Measurements from ENCODE around the gene SORL1.

Gene SORL1

GRCh38 chr11:121489823-121490222, 37.7 kb downstream of the SORL1 start:
- Histone ChIP-seq H3K27me3 (ENCODE audit: insufficient read depth, low read depth) (no peaks in the 10 kb centered on the region), H3K4me2 (no peak overlapping the region), H3K36me3 (ENCODE audit: insufficient read depth) (no peaks in the 10 kb centered on the region), H3K4me1 (ENCODE audit: low read depth, poor library complexity, severe bottlenecking) (no peaks in the 10 kb centered on the region), H3K4me3 (IDR thresholded peaks at IDR 0.05; ENCODE audit: insufficient read depth, low read depth, low read length) (no peak overlapping the region), H2AFZ (ENCODE audit: low read depth) (no peak overlapping the region), H3K27ac (no peak overlapping the region), H4K20me1 (ENCODE audit: insufficient read depth) (no peaks in the 10 kb centered on the region), H3K79me2 (ENCODE audit: insufficient read depth, low read depth) (no peaks in the 10 kb centered on the region), H3K9ac (no peak overlapping the region)
- TF ChIP-seq CTCF (conservative IDR thresholded peaks at IDR 0.05; ENCODE audit: low read depth, low read length): no peak

- H3K9ac ChIP-seq: no peak overlapping the region
- no peaks in the 10 kb centered on the region for H3K4me1 ChIP-seq (ENCODE audit: low read depth, poor library complexity, severe bottlenecking)
- H3K4me3 ChIP-seq (IDR thresholded peaks at IDR 0.05; ENCODE audit: insufficient read depth, low read depth, low read length): no peak overlapping the region
- H3K27ac ChIP-seq: no peak overlapping the region
- no peak overlapping the region for H2AFZ ChIP-seq (ENCODE audit: low read depth)
- H3K36me3 ChIP-seq (ENCODE audit: insufficient read depth): no peaks in the 10 kb centered on the region
- H4K20me1 ChIP-seq (ENCODE audit: insufficient read depth): no peaks in the 10 kb centered on the region
- TF ChIP-seq CTCF (conservative IDR thresholded peaks at IDR 0.05; ENCODE audit: low read depth, low read length): no peak
- no peaks in the 10 kb centered on the region for H3K79me2 ChIP-seq (ENCODE audit: insufficient read depth, low read depth)
- no peak overlapping the region for H3K4me2 ChIP-seq
- no peaks in the 10 kb centered on the region for H3K27me3 ChIP-seq (ENCODE audit: insufficient read depth, low read depth)
These were observed 42.4 kb downstream of the SORL1 start for GRCh38 chr11:121494355-121495099.

GRCh38 chr11:121497176-121497998, 45.3 kb downstream of the SORL1 start:
- no peak overlapping the region for H3K27ac ChIP-seq
- no peak overlapping the region for H3K4me3 ChIP-seq (IDR thresholded peaks at IDR 0.05; ENCODE audit: insufficient read depth, low read depth, low read length)
- no peak overlapping the region for H3K4me2 ChIP-seq
- H2AFZ ChIP-seq (ENCODE audit: low read depth): no peak overlapping the region
- no peaks in the 10 kb centered on the region for H3K36me3 ChIP-seq (ENCODE audit: insufficient read depth)
- H3K27me3 ChIP-seq (ENCODE audit: insufficient read depth, low read depth): no peaks in the 10 kb centered on the region
- no peaks in the 10 kb centered on the region for H3K79me2 ChIP-seq (ENCODE audit: insufficient read depth, low read depth)
- no peak for TF ChIP-seq CTCF (conservative IDR thresholded peaks at IDR 0.05; ENCODE audit: low read depth, low read length)
- no peaks in the 10 kb centered on the region for H3K4me1 ChIP-seq (ENCODE audit: low read depth, poor library complexity, severe bottlenecking)
- H3K9ac ChIP-seq: no peak overlapping the region
- no peaks in the 10 kb centered on the region for H4K20me1 ChIP-seq (ENCODE audit: insufficient read depth)

- H4K20me1 ChIP-seq (ENCODE audit: insufficient read depth): no peaks in the 10 kb centered on the region
- H3K4me2 ChIP-seq: no peak overlapping the region
- no peak overlapping the region for H2AFZ ChIP-seq (ENCODE audit: low read depth)
- no peak overlapping the region for H3K4me3 ChIP-seq (IDR thresholded peaks at IDR 0.05; ENCODE audit: insufficient read depth, low read depth, low read length)
- no peaks in the 10 kb centered on the region for H3K79me2 ChIP-seq (ENCODE audit: insufficient read depth, low read depth)
- no peak overlapping the region for H3K9ac ChIP-seq
- H3K4me1 ChIP-seq (ENCODE audit: low read depth, poor library complexity, severe bottlenecking): no peaks in the 10 kb centered on the region
- H3K36me3 ChIP-seq (ENCODE audit: insufficient read depth): no peaks in the 10 kb centered on the region
- no peaks in the 10 kb centered on the region for H3K27me3 ChIP-seq (ENCODE audit: insufficient read depth, low read depth)
- no peak for TF ChIP-seq CTCF (conservative IDR thresholded peaks at IDR 0.05; ENCODE audit: low read depth, low read length)
- H3K27ac ChIP-seq: no peak overlapping the region
These were observed 47.3 kb downstream of the SORL1 start for GRCh38 chr11:121499405-121499804.
